K562 (cell line): ENCODE results near the gene GYS1. TPM values are rescaled to one million over a fixed set of nuclear protein-coding genes. Genes with fewer than 3 reads are reported as not detected.

Source experiments
- CAMTA2 ChIP-seq: fragments of 250-450 bp; sonication (Bioruptor Pico); conservative IDR thresholded peaks from 2 replicates; pipeline ENCODE4 v1.5.1; 2022
- CLOCK ChIP-seq: fragments of 250-450 bp; sonication (Bioruptor Pico); IDR thresholded peaks from 2 replicates; pipeline ENCODE4 v1.4.0; 2020; ENCODE audit warnings: mild to moderate bottlenecking, moderate library complexity, borderline replicate concordance
- HCFC1 ChIP-seq: IDR thresholded peaks from 2 replicates; pipeline ENCODE4 v1.6.1; 2012; ENCODE audit warnings: low read depth, low read length, improper control_type of control experiment
- JUNB ChIP-seq: fragments of 450-650 bp; formaldehyde crosslinking; conservative IDR thresholded peaks from 2 replicates; pipeline ENCODE4 v1.4.0; 2020; ENCODE audit warnings: mild to moderate bottlenecking
- NFRKB ChIP-seq: fragments of 450-650 bp; IDR thresholded peaks from 2 replicates; pipeline ENCODE4 v1.6.1; 2016; ENCODE audit warnings: low read depth
- NONO ChIP-seq, 2 experiments: fragments of 200-400 bp in 1 of 2; fragments of 450-650 bp in 1 of 2; formaldehyde crosslinking in 1 of 2; IDR thresholded peaks; 2 replicates each; pipeline ENCODE4 v1.6.1; 2017; ENCODE audit warnings: low read depth in 2 of 2, mild to moderate bottlenecking in 2 of 2, moderate library complexity in 2 of 2, low read length in 1 of 2
- NR2C2 ChIP-seq, 2 experiments: fragments of 200-800 bp in 1 of 2; sonication (Bioruptor generic) in 1 of 2; sonication (generic) in 1 of 2; formaldehyde crosslinking in 1 of 2; IDR thresholded peaks; 2 replicates each; pipeline versions ENCODE4 v1.6.1 to v1.8.0; 2016 to 2022; ENCODE audit warnings: mild to moderate bottlenecking in 1 of 2, missing compliant biosample characterization in 1 of 2, missing genetic modification characterization in 1 of 2, missing genetic modification reagents in 1 of 2
- STAG1 ChIP-seq: sonication (generic); formaldehyde crosslinking; IDR thresholded peaks from 2 replicates; pipeline ENCODE4 v1.5.0; 2020; ENCODE audit warnings: missing genetic modification reagents, borderline replicate concordance
- TAF9B ChIP-seq: fragments of 450-650 bp; IDR thresholded peaks from 2 replicates; pipeline ENCODE4 v1.6.1; 2018; ENCODE audit warnings: mild to moderate bottlenecking; ENCODE audit not compliant: partially characterized antibody
- TEAD2 ChIP-seq: fragments of 450-650 bp; IDR thresholded peaks from 2 replicates; pipeline ENCODE4 v1.6.1; 2016; ENCODE audit warnings: missing genetic modification characterization, control low read depth, missing compliant biosample characterization
- ZFP36 ChIP-seq: fragments of 150-350 bp; IDR thresholded peaks from 2 replicates; pipeline ENCODE4 v1.6.1; 2018; ENCODE audit warnings: low read length, low read depth; ENCODE audit not compliant: partially characterized antibody
- ZNF431 ChIP-seq: sonication (generic); formaldehyde crosslinking; IDR thresholded peaks from 2 replicates; pipeline ENCODE4 v1.8.0; 2022; ENCODE audit warnings: mild to moderate bottlenecking, missing genetic modification reagents
- ZNF780A ChIP-seq: fragments of 250-450 bp; sonication (Bioruptor Pico); IDR thresholded peaks from 2 replicates; pipeline ENCODE4 v1.5.0; 2021; ENCODE audit warnings: mild to moderate bottlenecking
- polyA plus RNA-seq, 8 experiments: library from polyadenylated mRNA; depleted of rRNA in 4 of 8; stranded (reverse) in 5 of 8; unstranded in 3 of 8; fragments of >200 nt; fragmentation: Nextera tagmentation in 2 of 8; fragmentation: Illumina TruSeq in 1 of 8; extraction: Ambion mirVana in 2 of 8; extraction: Trizol in 1 of 8; gene quantifications; 2 replicates each; pipeline versions ENCODE4 v1.2.1 to v1.2.3, GENCODE V29; 2011 to 2014; ENCODE audit warnings: inconsistent platforms in 1 of 8, missing spikeins in 1 of 8
- total RNA-seq, 7 experiments: library from RNA; depleted of rRNA in 6 of 7; stranded (reverse); fragments of >200 nt in 6 of 7; fragmentation: Illumina TruSeq in 2 of 7; extraction: Trizol in 2 of 7; gene quantifications; 2 replicates each; pipeline versions ENCODE4 v1.2.1 to v1.2.3, GENCODE V29; 2011 to 2021; ENCODE audit warnings: low replicate concordance in 1 of 7
- TF ChIP-seq, protein P1 (sequence below): sonication (generic); formaldehyde crosslinking; IDR thresholded peaks from 2 replicates; pipeline ENCODE4 v1.8.0; 2022; ENCODE audit warnings: mild to moderate bottlenecking, missing genetic modification reagents, borderline replicate concordance

Gene GYS1
- total and polyA plus RNA-seq, 9 of the 15 experiments (the other 6 are each of a cell fraction or from before 2014, with no cell fraction given), result 1.9 to 31.1 (median 15.2) TPM

GRCh38 chr19:48963371-48964204 is 29.5 kb downstream of the GYS1 start (continued):
- TF ChIP-seq ZNF431 (CRISPR knock-in tag), result 0 out of 2 replicates have a peak, but pooled peaks have one; percentile 29
- no peak for TF ChIP-seq TEAD2 (tag)
- TF ChIP-seq CAMTA2 (CRISPR knock-in tag), result peak; percentile 58; the same call in 1 of the 2 replicates
- TF ChIP-seq, protein P1, sequence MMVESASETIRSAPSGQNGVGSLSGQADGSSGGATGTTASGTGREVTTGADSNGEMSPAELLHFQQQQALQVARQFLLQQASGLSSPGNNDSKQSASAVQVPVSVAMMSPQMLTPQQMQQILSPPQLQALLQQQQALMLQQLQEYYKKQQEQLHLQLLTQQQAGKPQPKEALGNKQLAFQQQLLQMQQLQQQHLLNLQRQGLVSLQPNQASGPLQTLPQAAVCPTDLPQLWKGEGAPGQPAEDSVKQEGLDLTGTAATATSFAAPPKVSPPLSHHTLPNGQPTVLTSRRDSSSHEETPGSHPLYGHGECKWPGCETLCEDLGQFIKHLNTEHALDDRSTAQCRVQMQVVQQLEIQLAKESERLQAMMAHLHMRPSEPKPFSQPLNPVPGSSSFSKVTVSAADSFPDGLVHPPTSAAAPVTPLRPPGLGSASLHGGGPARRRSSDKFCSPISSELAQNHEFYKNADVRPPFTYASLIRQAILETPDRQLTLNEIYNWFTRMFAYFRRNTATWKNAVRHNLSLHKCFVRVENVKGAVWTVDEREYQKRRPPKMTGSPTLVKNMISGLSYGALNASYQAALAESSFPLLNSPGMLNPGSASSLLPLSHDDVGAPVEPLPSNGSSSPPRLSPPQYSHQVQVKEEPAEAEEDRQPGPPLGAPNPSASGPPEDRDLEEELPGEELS (CRISPR knock-in tag), result no peak
- peak in 1 of 2 experiments; percentile 89; a peak in 1 of 4 replicates for TF ChIP-seq NONO (IDR thresholded peaks at IDR 0.05; ENCODE audit: low read depth in 2 of 2, low read length in 1 of 2)
- peak; percentile 63 for TF ChIP-seq JUNB (CRISPR knock-in tag)
- TF ChIP-seq CLOCK (CRISPR knock-in tag), result no peak
- TF ChIP-seq NR2C2 (CRISPR knock-in tag; IDR thresholded peaks at IDR 0.05), result no peak
- peak; percentile 63 for TF ChIP-seq NR2C2 (tag; IDR thresholded peaks at IDR 0.05)
- TF ChIP-seq STAG1 (CRISPR knock-in tag), result no peak
- TF ChIP-seq NFRKB, result peak; percentile 91; the same call in 1 of the 2 replicates
- TF ChIP-seq HCFC1, result no peak
- no peak for TF ChIP-seq ZFP36
- peak; percentile 90 for TF ChIP-seq TAF9B
- no peak for TF ChIP-seq ZNF780A (CRISPR knock-in tag)
